ENCODE data around the gene DIP2B. TPM values are rescaled to one million over a fixed set of nuclear protein-coding genes. Genes with fewer than 3 reads are reported as not detected.

Gene DIP2B
- total RNA-seq, 4 donors from 2014 or later, result 68.6 to 97.2 (median 73.7) TPM

DNA sequence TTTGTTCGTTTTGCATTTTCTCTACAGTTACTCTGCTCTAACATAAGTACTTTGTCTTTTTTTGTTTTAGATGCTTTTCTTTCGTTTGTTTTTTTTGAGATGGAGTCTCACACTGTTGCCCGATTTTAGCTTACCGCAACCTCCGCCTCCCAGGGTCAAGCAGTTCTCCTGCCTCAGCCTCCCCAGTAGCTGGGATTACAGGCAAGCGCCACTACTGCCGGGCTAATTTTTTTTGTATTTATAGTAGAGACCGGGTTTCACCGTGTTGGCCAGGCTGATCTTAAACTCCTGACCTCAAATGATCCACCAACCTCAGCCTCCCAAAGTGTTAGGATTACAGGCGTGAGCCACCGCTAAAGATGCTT, 2.7 kb downstream of the DIP2B start:
- peak overlapping the region; percentile 96 for H3K4me3 ChIP-seq

DNA sequence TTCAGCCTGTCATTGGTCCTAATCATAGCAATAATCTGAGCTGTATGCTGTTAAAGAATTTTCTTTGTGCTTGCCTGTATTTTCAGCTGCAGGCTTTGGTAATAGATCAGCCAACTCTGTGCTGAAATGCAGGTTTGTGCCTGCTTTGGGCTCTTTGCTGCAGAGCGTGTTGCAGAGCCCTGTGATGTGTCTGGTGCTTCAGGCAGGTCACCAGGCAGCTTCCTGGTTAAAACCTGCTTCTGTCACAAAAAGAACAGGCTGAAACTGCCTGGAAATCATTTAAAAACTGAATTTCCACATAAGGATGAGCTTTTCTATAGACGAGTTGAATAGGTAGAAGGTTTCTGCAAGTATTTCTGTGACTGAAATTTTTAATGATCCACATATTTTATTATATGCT, 3.1 kb downstream of the DIP2B start:
- no peak for DNase-seq (ENCODE audit: low spot score in 2 of 2)
- WGBS, result 39% methylated on average over 2 of the region's 2 CpGs
- Histone ChIP-seq H3K4me1 (peaks cover 53% of the 10 kb centered on the region), H3K27me3 (no peaks in the 10 kb centered on the region), H3K4me3 (peak overlapping the region; percentile 96), H3K9me3 (no peaks in the 10 kb centered on the region), H3K36me3 (no peaks in the 10 kb centered on the region), H3K27ac (peak overlapping the region; percentile 15)
- TF ChIP-seq, protein P1, sequence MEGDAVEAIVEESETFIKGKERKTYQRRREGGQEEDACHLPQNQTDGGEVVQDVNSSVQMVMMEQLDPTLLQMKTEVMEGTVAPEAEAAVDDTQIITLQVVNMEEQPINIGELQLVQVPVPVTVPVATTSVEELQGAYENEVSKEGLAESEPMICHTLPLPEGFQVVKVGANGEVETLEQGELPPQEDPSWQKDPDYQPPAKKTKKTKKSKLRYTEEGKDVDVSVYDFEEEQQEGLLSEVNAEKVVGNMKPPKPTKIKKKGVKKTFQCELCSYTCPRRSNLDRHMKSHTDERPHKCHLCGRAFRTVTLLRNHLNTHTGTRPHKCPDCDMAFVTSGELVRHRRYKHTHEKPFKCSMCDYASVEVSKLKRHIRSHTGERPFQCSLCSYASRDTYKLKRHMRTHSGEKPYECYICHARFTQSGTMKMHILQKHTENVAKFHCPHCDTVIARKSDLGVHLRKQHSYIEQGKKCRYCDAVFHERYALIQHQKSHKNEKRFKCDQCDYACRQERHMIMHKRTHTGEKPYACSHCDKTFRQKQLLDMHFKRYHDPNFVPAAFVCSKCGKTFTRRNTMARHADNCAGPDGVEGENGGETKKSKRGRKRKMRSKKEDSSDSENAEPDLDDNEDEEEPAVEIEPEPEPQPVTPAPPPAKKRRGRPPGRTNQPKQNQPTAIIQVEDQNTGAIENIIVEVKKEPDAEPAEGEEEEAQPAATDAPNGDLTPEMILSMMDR (IDR thresholded peaks at IDR 0.05), result no peak
- TF ChIP-seq POLR2AphosphoS5 (IDR thresholded peaks at IDR 0.05) (no peak), POLR2A (IDR thresholded peaks at IDR 0.05) (no peak), EP300 (IDR thresholded peaks at IDR 0.05) (no peak)

More for the DNA sequence above, 2.7 kb downstream of the DIP2B start:
- Histone ChIP-seq H3K36me3 (no peaks in the 10 kb centered on the region), H3K4me1 (peaks cover 51% of the 10 kb centered on the region), H3K27me3 (no peaks in the 10 kb centered on the region), H3K27ac (peak overlapping the region; percentile 15), H3K9me3 (no peaks in the 10 kb centered on the region)
- TF ChIP-seq EP300 (IDR thresholded peaks at IDR 0.05), result no peak
- TF ChIP-seq, protein P1 (IDR thresholded peaks at IDR 0.05), result no peak
- TF ChIP-seq POLR2A (IDR thresholded peaks at IDR 0.05), result no peak
- WGBS, result 62% methylated on average over 11 of the region's 11 CpGs
- DNase-seq (ENCODE audit: low spot score in 2 of 2), result no peak

DNA sequence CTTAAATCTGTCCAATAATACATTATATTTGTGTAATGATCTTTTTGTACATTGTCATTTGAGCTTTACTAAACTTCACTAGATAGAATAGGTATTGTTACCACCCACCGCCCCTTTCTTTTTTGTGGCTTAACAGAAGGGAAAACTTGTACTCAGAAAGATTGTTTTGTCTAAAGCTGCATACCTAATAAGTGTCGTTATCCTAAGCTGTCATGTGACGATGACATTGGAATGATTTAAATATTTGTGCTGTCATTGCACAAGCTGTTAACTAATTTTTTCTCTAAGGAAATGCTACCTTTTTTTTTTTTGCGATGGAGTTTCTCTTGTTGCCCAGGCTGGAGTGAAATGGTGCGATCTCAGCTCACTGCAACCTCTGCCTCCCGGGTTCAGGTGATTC, 3.6 kb downstream of the DIP2B start:
- DNase-seq (ENCODE audit: low spot score in 2 of 2), result no peak
- TF ChIP-seq EP300 (IDR thresholded peaks at IDR 0.05) (no peak), POLR2A (IDR thresholded peaks at IDR 0.05) (no peak), POLR2AphosphoS5 (IDR thresholded peaks at IDR 0.05) (no peak)
- TF ChIP-seq, protein P1 (IDR thresholded peaks at IDR 0.05), result no peak
- 43% methylated on average over 6 of the region's 6 CpGs for WGBS
- Histone ChIP-seq H3K27ac (peak overlapping the region; percentile 60), H3K27me3 (no peaks in the 10 kb centered on the region), H3K4me3 (no peak overlapping the region), H3K4me1 (peaks cover 56% of the 10 kb centered on the region), H3K36me3 (no peaks in the 10 kb centered on the region), H3K9me3 (no peaks in the 10 kb centered on the region)

DNA sequence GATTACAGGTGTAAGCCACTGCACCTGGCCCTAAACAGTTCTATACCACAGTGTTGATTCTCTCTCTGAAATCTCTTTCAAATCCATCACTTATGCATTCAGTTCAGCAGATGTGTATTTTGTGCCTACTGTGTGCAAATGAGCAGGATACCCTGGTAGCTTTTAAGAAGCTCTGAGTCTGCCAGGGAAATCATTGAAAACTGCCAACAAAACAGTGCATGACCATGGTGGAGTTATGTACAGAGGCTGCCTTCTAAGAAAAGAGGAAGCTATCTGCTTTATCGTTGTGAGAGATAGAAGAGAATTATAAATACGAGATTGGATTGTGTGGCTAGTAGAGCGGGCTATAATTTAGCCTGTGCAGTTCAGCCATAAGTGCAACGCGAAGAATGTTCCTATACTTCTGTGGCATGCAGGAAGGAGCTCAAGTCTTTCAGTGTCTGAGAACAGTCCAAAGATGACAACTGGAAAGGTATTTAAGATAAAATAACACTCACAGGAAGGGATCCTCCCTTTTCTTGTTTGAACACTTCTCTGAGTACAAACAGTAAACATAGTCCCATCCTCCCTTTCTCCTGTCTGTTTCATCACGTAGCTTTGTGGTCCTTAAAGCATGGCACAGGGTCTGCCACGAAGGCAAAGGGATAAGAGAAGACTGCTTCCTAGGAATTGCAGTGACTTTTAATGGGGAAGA, 4.3 kb downstream of the DIP2B start:
- Histone ChIP-seq H3K27ac (peak overlapping the region; percentile 60), H3K27me3 (no peaks in the 10 kb centered on the region), H3K4me3 (peak overlapping the region; percentile 9), H3K9me3 (no peaks in the 10 kb centered on the region), H3K36me3 (no peaks in the 10 kb centered on the region), H3K4me1 (peaks cover 58% of the 10 kb centered on the region)
- 41% methylated on average over 7 of the region's 7 CpGs for WGBS
- no peak for TF ChIP-seq POLR2A (IDR thresholded peaks at IDR 0.05)
- TF ChIP-seq EP300 (IDR thresholded peaks at IDR 0.05), result no peak
- TF ChIP-seq, protein P1 (IDR thresholded peaks at IDR 0.05), result no peak
- TF ChIP-seq POLR2AphosphoS5 (IDR thresholded peaks at IDR 0.05), result no peak
- no peak for DNase-seq (ENCODE audit: low spot score in 2 of 2)

DNA sequence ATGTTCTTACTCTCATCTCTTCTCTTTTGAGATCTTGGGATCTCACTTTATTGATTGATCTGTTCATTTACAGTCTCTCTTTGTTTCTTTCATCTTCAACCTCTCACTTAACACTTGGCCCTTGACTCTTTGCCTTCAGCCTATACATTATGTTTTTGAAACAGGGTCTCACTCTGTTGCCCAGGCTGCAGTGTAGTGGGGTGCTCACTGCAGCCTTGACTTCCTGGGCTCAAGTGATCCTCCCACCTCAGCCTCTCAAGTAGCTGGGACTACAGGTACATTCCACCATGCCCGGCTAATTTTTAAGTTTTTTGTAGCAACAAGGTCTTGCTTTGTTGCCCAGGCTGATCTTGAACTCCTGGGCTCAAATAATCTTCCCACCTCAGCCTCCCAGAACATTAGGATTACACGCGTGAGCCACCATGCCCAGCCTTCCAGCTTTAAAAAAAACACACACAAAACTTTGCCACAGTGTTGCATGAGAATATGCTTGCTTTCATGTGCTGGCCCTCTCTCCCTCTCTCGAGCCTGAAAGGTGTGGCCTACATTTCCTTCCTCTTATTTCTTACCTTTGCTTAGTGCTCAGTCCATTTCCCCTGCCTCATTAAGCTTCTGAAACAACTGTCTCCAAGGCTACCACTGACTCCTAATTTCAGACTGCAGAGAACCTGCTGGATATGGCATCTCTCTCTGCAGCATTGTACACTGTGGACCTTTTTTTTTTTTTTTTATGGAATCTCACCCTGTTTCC, 9.9 kb downstream of the DIP2B start:
- Histone ChIP-seq H3K27me3 (no peaks in the 10 kb centered on the region), H3K4me3 (no peak overlapping the region), H3K27ac (no peak overlapping the region), H3K4me1 (peaks cover 46% of the 10 kb centered on the region), H3K9me3 (no peaks in the 10 kb centered on the region), H3K36me3 (no peaks in the 10 kb centered on the region)
- WGBS, result 77% methylated on average over 4 of the region's 4 CpGs
- no peak for TF ChIP-seq EP300 (IDR thresholded peaks at IDR 0.05)
- TF ChIP-seq POLR2A (IDR thresholded peaks at IDR 0.05), result no peak
- TF ChIP-seq, protein P1 (IDR thresholded peaks at IDR 0.05), result no peak
- TF ChIP-seq POLR2AphosphoS5 (IDR thresholded peaks at IDR 0.05), result no peak
- DNase-seq (ENCODE audit: low spot score in 2 of 2), result no peak

Data from suprapubic skin (tissue), 4 donors.